Measurements from ENCODE around the gene GPR162. TPM values are rescaled to one million over a fixed set of nuclear protein-coding genes. Genes with fewer than 3 reads are reported as not detected.

Gene GPR162
- total and polyA plus RNA-seq, 10 of the 15 experiments (the other 5 are each of a cell fraction or from before 2014, with no cell fraction given): not detected

- 3% methylated on average over 49 of the region's 66 CpGs for WGBS (ENCODE audit: insufficient coverage, insufficient replicate concordance, low lambda C conversion rate, missing lambda C conversion rate)
- BruUV-seq (replicated peaks): no TSS peak
- H3K27me3 ChIP-seq (replicated peaks in 1 of 2; ENCODE audit: control insufficient read depth in 2 of 2, insufficient read depth in 2 of 2, low read length in 1 of 2): no peaks in the 10 kb centered on the region
- H3K79me2 ChIP-seq (ENCODE audit: control insufficient read depth, insufficient read depth, low read length): peaks cover 27% of the 10 kb centered on the region
- SMC1A ChIA-PET (ENCODE audit: uncharacterized antibody, unreplicated experiment): interaction anchor here (0.6 to 4.5 kb wide), 12 partner anchors 8 to 120 kb away, joined by 3 to 41 read pairs (median 4); partner anchors contain the start of genes C12orf57, CDCA3, MLF2 and RNU7-1
- in situ Hi-C loops (cut with MboI) (no loop called here), intact Hi-C loops (cut with micrococcal nuclease; ENCODE audit: unreplicated experiment) (loop anchor here (1.0 kb wide), 1 partner anchor 18 kb away; no protein-coding TSS in a partner anchor)
- peaks cover 30% of the 10 kb centered on the region for H3K4me1 ChIP-seq (ENCODE audit: control insufficient read depth, insufficient read depth, low read length)
- H3K27ac ChIP-seq (ENCODE audit: control insufficient read depth, insufficient read depth): peak within 1 kb of the TSS; percentile 59
- peak; percentile 91 for ATAC-seq
- H3K36me3 ChIP-seq (ENCODE audit: control insufficient read depth in 2 of 2, insufficient read depth in 2 of 2, low read length in 1 of 2): peaks cover 20 to 31% of the 10 kb centered on the region in 2 experiments
- H3K9ac ChIP-seq (ENCODE audit: control insufficient read depth, insufficient read depth, low read length): peak within 1 kb of the TSS; percentile 73
- CTCF ChIA-PET: interaction anchor here (0.6 to 9.5 kb wide), 44 partner anchors 8 to 239 kb away, joined by 3 to 173 read pairs (median 5); partner anchors contain the start of genes C12orf57, C1R, C1RL and CDCA3
- no peak for FAIRE-seq
- peaks cover 16% of the 10 kb centered on the region for H4K20me1 ChIP-seq (ENCODE audit: control insufficient read depth, insufficient read depth)
- RAD21 ChIA-PET (ENCODE audit: unreplicated experiment): interaction anchor here (0.7 to 5.3 kb wide), 18 partner anchors 9 to 239 kb away, joined by 3 to 41 read pairs (median 4); partner anchors contain the start of genes C12orf57, CDCA3, LRRC23 and MLF2
- peak; percentile 69 for DNase-seq (ENCODE audit: low read depth, low spot score)
- POLR2A ChIA-PET: interaction anchor here (0.6 to 5.0 kb wide), 22 partner anchors 9 to 184 kb away, joined by 3 to 52 read pairs (median 4); partner anchors contain the start of genes C12orf57, CDCA3, COPS7A and ENO2
- peak within 1 kb of the TSS; percentile 71 for H2AFZ ChIP-seq (ENCODE audit: control insufficient read depth, low read depth, low read length)
- peak within 1 kb of the TSS; percentile 87 for H3K4me3 ChIP-seq
- H3K4me2 ChIP-seq (ENCODE audit: control insufficient read depth, insufficient read depth): peak within 1 kb of the TSS; percentile 100
- no peaks in the 10 kb centered on the region for H3K9me3 ChIP-seq (replicated peaks; ENCODE audit: control insufficient read depth, insufficient read depth, low read length)
- TF ChIP-seq RFX5 (IDR thresholded peaks at IDR 0.05; ENCODE audit: low read depth, low read length): no peak
- TF ChIP-seq POU2F2 (IDR thresholded peaks at IDR 0.05; ENCODE audit: borderline replicate concordance, low read depth, low read length): peak; percentile 43; the same call in 1 of the 3 replicates
- no peak for TF ChIP-seq JUNB (IDR thresholded peaks at IDR 0.05)
- no peak for TF ChIP-seq RAD51 (IDR thresholded peaks at IDR 0.05)
- peak; percentile 48 for TF ChIP-seq BACH1 (IDR thresholded peaks at IDR 0.05; ENCODE audit: borderline replicate concordance)
- TF ChIP-seq LARP7 (IDR thresholded peaks at IDR 0.05): no peak
- TF ChIP-seq EZH2 (IDR thresholded peaks at IDR 0.05; ENCODE audit: borderline replicate concordance, control insufficient read depth, low read depth, low read length): no peak
- TF ChIP-seq, protein P1, sequence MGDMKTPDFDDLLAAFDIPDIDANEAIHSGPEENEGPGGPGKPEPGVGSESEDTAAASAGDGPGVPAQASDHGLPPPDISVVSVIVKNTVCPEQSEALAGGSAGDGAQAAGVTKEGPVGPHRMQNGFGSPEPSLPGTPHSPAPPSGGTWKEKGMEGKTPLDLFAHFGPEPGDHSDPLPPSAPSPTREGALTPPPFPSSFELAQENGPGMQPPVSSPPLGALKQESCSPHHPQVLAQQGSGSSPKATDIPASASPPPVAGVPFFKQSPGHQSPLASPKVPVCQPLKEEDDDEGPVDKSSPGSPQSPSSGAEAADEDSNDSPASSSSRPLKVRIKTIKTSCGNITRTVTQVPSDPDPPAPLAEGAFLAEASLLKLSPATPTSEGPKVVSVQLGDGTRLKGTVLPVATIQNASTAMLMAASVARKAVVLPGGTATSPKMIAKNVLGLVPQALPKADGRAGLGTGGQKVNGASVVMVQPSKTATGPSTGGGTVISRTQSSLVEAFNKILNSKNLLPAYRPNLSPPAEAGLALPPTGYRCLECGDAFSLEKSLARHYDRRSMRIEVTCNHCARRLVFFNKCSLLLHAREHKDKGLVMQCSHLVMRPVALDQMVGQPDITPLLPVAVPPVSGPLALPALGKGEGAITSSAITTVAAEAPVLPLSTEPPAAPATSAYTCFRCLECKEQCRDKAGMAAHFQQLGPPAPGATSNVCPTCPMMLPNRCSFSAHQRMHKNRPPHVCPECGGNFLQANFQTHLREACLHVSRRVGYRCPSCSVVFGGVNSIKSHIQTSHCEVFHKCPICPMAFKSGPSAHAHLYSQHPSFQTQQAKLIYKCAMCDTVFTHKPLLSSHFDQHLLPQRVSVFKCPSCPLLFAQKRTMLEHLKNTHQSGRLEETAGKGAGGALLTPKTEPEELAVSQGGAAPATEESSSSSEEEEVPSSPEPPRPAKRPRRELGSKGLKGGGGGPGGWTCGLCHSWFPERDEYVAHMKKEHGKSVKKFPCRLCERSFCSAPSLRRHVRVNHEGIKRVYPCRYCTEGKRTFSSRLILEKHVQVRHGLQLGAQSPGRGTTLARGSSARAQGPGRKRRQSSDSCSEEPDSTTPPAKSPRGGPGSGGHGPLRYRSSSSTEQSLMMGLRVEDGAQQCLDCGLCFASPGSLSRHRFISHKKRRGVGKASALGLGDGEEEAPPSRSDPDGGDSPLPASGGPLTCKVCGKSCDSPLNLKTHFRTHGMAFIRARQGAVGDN (IDR thresholded peaks at IDR 0.05): no peak
- TF ChIP-seq BRCA1 (IDR thresholded peaks at IDR 0.05; ENCODE audit: low read depth, low read length): 0 out of 2 replicates have a peak, but pooled peaks have one; percentile 7
- no peak for TF ChIP-seq NFYB (IDR thresholded peaks at IDR 0.05; ENCODE audit: insufficient read depth, low read depth, low read length)
- TF ChIP-seq CHD1 (IDR thresholded peaks at IDR 0.05; ENCODE audit: low read depth, low read length): no peak
- no peak for TF ChIP-seq CREB1 (IDR thresholded peaks at IDR 0.05; ENCODE audit: low read depth)
- TF ChIP-seq GATAD2B (conservative IDR thresholded peaks at IDR 0.05; ENCODE audit: low read depth): no peak; the same call in 1 of the 2 replicates
- TF ChIP-seq, protein P2, sequence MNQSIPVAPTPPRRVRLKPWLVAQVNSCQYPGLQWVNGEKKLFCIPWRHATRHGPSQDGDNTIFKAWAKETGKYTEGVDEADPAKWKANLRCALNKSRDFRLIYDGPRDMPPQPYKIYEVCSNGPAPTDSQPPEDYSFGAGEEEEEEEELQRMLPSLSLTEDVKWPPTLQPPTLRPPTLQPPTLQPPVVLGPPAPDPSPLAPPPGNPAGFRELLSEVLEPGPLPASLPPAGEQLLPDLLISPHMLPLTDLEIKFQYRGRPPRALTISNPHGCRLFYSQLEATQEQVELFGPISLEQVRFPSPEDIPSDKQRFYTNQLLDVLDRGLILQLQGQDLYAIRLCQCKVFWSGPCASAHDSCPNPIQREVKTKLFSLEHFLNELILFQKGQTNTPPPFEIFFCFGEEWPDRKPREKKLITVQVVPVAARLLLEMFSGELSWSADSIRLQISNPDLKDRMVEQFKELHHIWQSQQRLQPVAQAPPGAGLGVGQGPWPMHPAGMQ (IDR thresholded peaks at IDR 0.05; ENCODE audit: borderline replicate concordance): no peak
- TF ChIP-seq HDGF (IDR thresholded peaks at IDR 0.05): peak; percentile 36; the same call in 1 of the 2 replicates
- TF ChIP-seq NBN (IDR thresholded peaks at IDR 0.05): no peak
- TF ChIP-seq ZZZ3 (IDR thresholded peaks at IDR 0.05; ENCODE audit: control insufficient read depth, insufficient read length, low read depth): no peak
- TF ChIP-seq SRF (IDR thresholded peaks at IDR 0.05; ENCODE audit: low read depth in 2 of 2, low read length in 2 of 2): no peak
- TF ChIP-seq NFXL1 (IDR thresholded peaks at IDR 0.05; ENCODE audit: borderline replicate concordance): no peak
These were observed 51.7 kb downstream of the GPR162 start, which contains the start of gene SPSB2 for GRCh38 chr12:6873094-6874014. Gene SPSB2 (minus strand): TSS chr12:6873303. CDS start chr12:6872901, 402 bp downstream.

Data from GM12878 (cell line).